ENCODE results near the gene GAA. TPM values are rescaled to one million over a fixed set of nuclear protein-coding genes. Genes with fewer than 3 reads are reported as not detected.

GAA gene
- total and polyA plus RNA-seq, 2 of the 13 experiments (the other 11 are each of a cell fraction or from before 2014, with no cell fraction given) = 21.6 to 36.4 TPM

GRCh38 chr17:80147035-80147822 lies 45.8 kb downstream of the GAA start, which contains the start of gene EIF4A3 (continued):
- TF ChIP-seq ZBTB44 (CRISPR knock-in tag; IDR thresholded peaks at IDR 0.05) = 0 out of 2 replicates have a peak, but pooled peaks have one; percentile 15
- peak; percentile 13; the same call in 1 of the 2 replicates for TF ChIP-seq NFE2L1 (CRISPR knock-in tag; IDR thresholded peaks at IDR 0.05; ENCODE audit: borderline replicate concordance)
- TF ChIP-seq IKZF4 (CRISPR knock-in tag; IDR thresholded peaks at IDR 0.05; ENCODE audit: borderline replicate concordance, low read depth, not compliant biosample characterization) = peak; percentile 89
- TF ChIP-seq RFXAP (CRISPR knock-in tag; IDR thresholded peaks at IDR 0.05; ENCODE audit: borderline replicate concordance) = peak; percentile 46
- peak; percentile 67; the same call in 1 of the 2 replicates for TF ChIP-seq SMYD3 (CRISPR knock-in tag; IDR thresholded peaks at IDR 0.05)
- TF ChIP-seq PBX2 (CRISPR knock-in tag; IDR thresholded peaks at IDR 0.05) = no peak
- TF ChIP-seq PPARG (CRISPR knock-in tag; conservative IDR thresholded peaks at IDR 0.05) = no peak; the same call in 1 of the 2 replicates
- no peak; the same call in 1 of the 2 replicates for TF ChIP-seq ZNF276 (CRISPR knock-in tag; IDR thresholded peaks at IDR 0.05; ENCODE audit: low read depth)
- peak; percentile 88 for TF ChIP-seq ZFY (CRISPR knock-in tag; IDR thresholded peaks at IDR 0.05)
- TF ChIP-seq POLR2AphosphoS2 (IDR thresholded peaks at IDR 0.05; ENCODE audit: low read depth, low read length) = no peak
- peak; percentile 86 for TF ChIP-seq MLXIP (CRISPR knock-in tag; IDR thresholded peaks at IDR 0.05; ENCODE audit: borderline replicate concordance)
- no peak; the same call in 1 of the 2 replicates for TF ChIP-seq SMC3 (IDR thresholded peaks at IDR 0.05; ENCODE audit: low read length)
- TF ChIP-seq ZNF704 (CRISPR knock-in tag; IDR thresholded peaks at IDR 0.05; ENCODE audit: borderline replicate concordance) = peak; percentile 80
- no peak for TF ChIP-seq ZNF432 (CRISPR knock-in tag; IDR thresholded peaks at IDR 0.05; ENCODE audit: borderline replicate concordance)
- TF ChIP-seq CBX5 (CRISPR knock-in tag; IDR thresholded peaks at IDR 0.05; ENCODE audit: borderline replicate concordance) = peak; percentile 46; the same call in 1 of the 2 replicates
- peak; percentile 42; the same call in 1 of the 2 replicates for TF ChIP-seq MAZ (IDR thresholded peaks at IDR 0.05; ENCODE audit: borderline replicate concordance, low read depth, low read length)
- TF ChIP-seq MAZ (CRISPR knock-in tag; IDR thresholded peaks at IDR 0.05; ENCODE audit: low read depth) = peak; percentile 99
- peak; percentile 87 for TF ChIP-seq CREM (IDR thresholded peaks at IDR 0.05)
- TF ChIP-seq CREM (CRISPR knock-in tag; IDR thresholded peaks at IDR 0.05) = no peak
- TF ChIP-seq CCAR2 (optimal IDR thresholded peaks at IDR 0.05; ENCODE audit: low read depth, low read length) = no peak

Data from HepG2 (cell line).